Kidney (tissue), 14 donors: Measurements from ENCODE around the gene PPFIBP2. TPM values are rescaled to one million over a fixed set of nuclear protein-coding genes. Genes with fewer than 3 reads are reported as not detected.

Experiments
- DNase-seq, 5 donors: peaks; one replicate each; pipeline ENCODE4 v3.0.0-alpha.2; 2013 to 2020
- FAIRE-seq: peaks from 2 replicates; lab custom pipeline; 2012; peaks lifted over from hg19 to GRCh38; lab: Jason Lieb, UNC
- H3K27ac ChIP-seq, 2 donors: one replicate each; pipeline ENCODE4 v1.7.0; 2013; ENCODE audit warnings: low read depth in 2 of 2, low read length in 2 of 2, inconsistent platforms in 1 of 2
- H3K27me3 ChIP-seq: one replicate; pipeline ENCODE4 v1.7.1; 2013; ENCODE audit warnings: low read length, inconsistent platforms; ENCODE audit not compliant: control insufficient read depth, insufficient read depth
- H3K36me3 ChIP-seq, 3 donors: one replicate each; pipeline versions ENCODE4 v1.7.0 to v1.7.1; 2013; ENCODE audit warnings: low read length in 3 of 3, control low read depth in 1 of 3, inconsistent platforms in 1 of 3; ENCODE audit not compliant: insufficient read depth in 3 of 3, control insufficient read depth in 2 of 3
- H3K4me1 ChIP-seq, 3 donors: one replicate each; pipeline versions ENCODE4 v1.7.0 to v1.7.1; 2013; ENCODE audit warnings: low read length in 3 of 3, inconsistent platforms in 1 of 3, low read depth in 1 of 3; ENCODE audit not compliant: control insufficient read depth in 2 of 3, insufficient read depth in 2 of 3
- H3K4me3 ChIP-seq, 3 donors: one replicate each; pipeline versions ENCODE4 v1.7.0 to v1.8.1; 2013; ENCODE audit warnings: low read length in 3 of 3, control low read depth in 1 of 3, inconsistent platforms in 1 of 3
- H3K9ac ChIP-seq, 3 donors: one replicate each; pipeline versions ENCODE4 v1.7.0 to v1.7.1; 2013; ENCODE audit warnings: low read length in 3 of 3, control low read depth in 1 of 3, inconsistent platforms in 1 of 3
- H3K9me3 ChIP-seq, 3 donors: one replicate each; pipeline versions ENCODE4 v1.7.0 to v1.7.1; 2013; ENCODE audit warnings: low read length in 3 of 3, control low read depth in 1 of 3, inconsistent platforms in 1 of 3; ENCODE audit not compliant: control insufficient read depth in 2 of 3, insufficient read depth in 1 of 3
- CTCF ChIP-seq: IDR thresholded peaks from 3 replicates; pipeline ENCODE4 v1.5.1; 2012; ENCODE audit warnings: mild to moderate bottlenecking, moderate library complexity, borderline replicate concordance; ENCODE audit not compliant: insufficient read depth; ENCODE audit errors: extremely low read depth
- intact Hi-C: fragments of 100-400 bp; cut with DNase I; formaldehyde crosslinking; loops from one replicate; pipeline ENCODE4 v1.11.1; 2022
- polyA plus RNA-seq: library from polyadenylated mRNA; stranded (reverse); fragments of 350-450 nt; fragmentation: Illumina TruSeq; extraction: RNeasy Lipid Tissue Mini Kit (QIAGEN cat#74804); gene quantifications from one replicate; pipeline ENCODE4 v1.2.3, GENCODE V29; 2014; ENCODE audit warnings: low read depth, low replicate concordance; ENCODE audit not compliant: insufficient read depth
- total RNA-seq: library from RNA; stranded (reverse); fragmentation: NEBNext Ultra II Directional; extraction: Animal tissue kit (Norgen Biotek cat#: 25700); gene quantifications from one replicate; pipeline ENCODE4 v1.2.1, GENCODE V29; 2021
- donor health status: control.
- donor health status: control.
- donor health status: control.
- donor health status: control.
- donor health status: control.
- donor health status: DM: yes; HTN: yes; CAD: no.
- donor health status: Normal renal cell carcinoma (clear cell type).

PPFIBP2 gene
- total and polyA plus RNA-seq, 2 donors from 2014 or later: 31.6 to 44.4 TPM

GRCh38 chr11:7612661-7613393 is 99.0 kb downstream of the PPFIBP2 start:
- intact Hi-C loops: no loop called here
- FAIRE-seq: no peak
- DNase-seq: peak in 1 of 5 donors; percentile 25
- H3K36me3 ChIP-seq: peaks cover 0 to 9% (median 5%) of the 10 kb centered on the region in 3 donors
- H3K4me3 ChIP-seq: no peak overlapping the region
- no peak for TF ChIP-seq CTCF
- no peaks in the 10 kb centered on the region for H3K27me3 ChIP-seq
- peaks cover 0 to 8% (median 0%) of the 10 kb centered on the region in 3 donors for H3K4me1 ChIP-seq
- no peaks in the 10 kb centered on the region for H3K9me3 ChIP-seq
- H3K27ac ChIP-seq: peak overlapping the region in 1 of 2 donors; percentile 8
- no peak overlapping the region for H3K9ac ChIP-seq

GRCh38 chr11:7613394-7613720 is 99.6 kb downstream of the PPFIBP2 start:
- FAIRE-seq: no peak
- no peak for TF ChIP-seq CTCF
- no peak for DNase-seq
- intact Hi-C loops: no loop called here
- H3K9me3 ChIP-seq: no peaks in the 10 kb centered on the region
- H3K27ac ChIP-seq: no peak overlapping the region
- peaks cover 0 to 12% (median 5%) of the 10 kb centered on the region in 3 donors for H3K36me3 ChIP-seq
- peaks cover 0 to 8% (median 0%) of the 10 kb centered on the region in 3 donors for H3K4me1 ChIP-seq
- no peaks in the 10 kb centered on the region for H3K27me3 ChIP-seq
- H3K9ac ChIP-seq: no peak overlapping the region
- H3K4me3 ChIP-seq: no peak overlapping the region

- DNase-seq (no peak), FAIRE-seq (no peak)
- Histone ChIP-seq H3K4me3 (no peak overlapping the region), H3K27ac (no peak overlapping the region), H3K4me1 (peaks cover 0 to 3% (median 0%) of the 10 kb centered on the region in 3 donors), H3K9me3 (no peaks in the 10 kb centered on the region), H3K9ac (no peak overlapping the region), H3K36me3 (peaks cover 0 to 12% (median 5%) of the 10 kb centered on the region in 3 donors), H3K27me3 (no peaks in the 10 kb centered on the region)
- intact Hi-C loops: no loop called here
- TF ChIP-seq CTCF: no peak
Observed at GRCh38 chr11:7614656-7615055, 100.9 kb downstream of the PPFIBP2 start.
